HG03139 (cell line): ENCODE data around the gene AHSA1.

Experiments used
- ATAC-seq: cut with Tn5 transposase; IDR thresholded peaks from one replicate; pipeline ENCODE4 v1.9.1; 2021; ENCODE audit not compliant: unreplicated experiment

AHSA1 gene

GRCh38 chr14:77507762-77508161 is 49.9 kb downstream of the AHSA1 start:
- no peak for ATAC-seq

- no peak for ATAC-seq
These were observed 50.4 kb downstream of the AHSA1 start for GRCh38 chr14:77508249-77508648.

- no peak for ATAC-seq
These were observed 51.0 kb downstream of the AHSA1 start for GRCh38 chr14:77508876-77509275.

GRCh38 chr14:77509366-77509765 is 51.5 kb downstream of the AHSA1 start:
- no peak for ATAC-seq

- ATAC-seq: no peak
These were observed 53.7 kb downstream of the AHSA1 start for GRCh38 chr14:77511486-77512162.

- no peak for ATAC-seq
These were observed 58.2 kb downstream of the AHSA1 start for GRCh38 chr14:77516126-77516525.
